NB4 (cell line): Measurements from ENCODE around the gene UPF1.

Experiments
- DNase-seq: peaks from one replicate; pipeline ENCODE4 v3.0.0; 2010; ENCODE audit warnings: low read depth
- H3K4me3 ChIP-seq: one replicate; pipeline ENCODE4 v1.5.1; 2011; ENCODE audit warnings: mild to moderate bottlenecking, low read depth, low read length, moderate library complexity
- CTCF ChIP-seq: IDR thresholded peaks from one replicate; pipeline ENCODE4 v1.5.1; 2012; ENCODE audit warnings: low read depth, low read length
- MYC ChIP-seq: IDR thresholded peaks from 2 replicates; pipeline ENCODE4 v1.6.1; 2011; ENCODE audit warnings: low read depth, low read length
- POLR2A ChIP-seq: IDR thresholded peaks from 2 replicates; pipeline ENCODE4 v1.6.1; 2011; ENCODE audit warnings: mild to moderate bottlenecking; ENCODE audit not compliant: insufficient read length; ENCODE audit errors: extremely low read depth
- TF ChIP-seq, protein P1 (sequence below): IDR thresholded peaks from 2 replicates; pipeline ENCODE4 v1.6.1; 2011; ENCODE audit warnings: low read depth, low read length

Gene UPF1

GRCh38 chr19:18854982-18855381 is 23.2 kb downstream of the UPF1 start:
- TF ChIP-seq CTCF: no peak
- TF ChIP-seq, protein P1, sequence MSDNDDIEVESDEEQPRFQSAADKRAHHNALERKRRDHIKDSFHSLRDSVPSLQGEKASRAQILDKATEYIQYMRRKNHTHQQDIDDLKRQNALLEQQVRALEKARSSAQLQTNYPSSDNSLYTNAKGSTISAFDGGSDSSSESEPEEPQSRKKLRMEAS: no peak
- no peak for TF ChIP-seq POLR2A
- TF ChIP-seq MYC: no peak
- no peak for DNase-seq
- H3K4me3 ChIP-seq: no peak overlapping the region

GRCh38 chr19:18855647-18856384 is 24.1 kb downstream of the UPF1 start:
- TF ChIP-seq, protein P1: no peak
- TF ChIP-seq CTCF (no peak), POLR2A (no peak), MYC (no peak)

GRCh38 chr19:18856385-18857126 is 24.8 kb downstream of the UPF1 start:
- TF ChIP-seq MYC (no peak), CTCF (peak; percentile 25)
- no peak overlapping the region for H3K4me3 ChIP-seq
- DNase-seq: peak; percentile 34

More at GRCh38 chr19:18855647-18856384, 24.1 kb downstream of the UPF1 start:
- H3K4me3 ChIP-seq: no peak overlapping the region
- DNase-seq: no peak

- H3K4me3 ChIP-seq: no peak overlapping the region
- no peak for DNase-seq
- TF ChIP-seq POLR2A (no peak), MYC (no peak), CTCF (no peak)
- TF ChIP-seq, protein P1: no peak
Measured at GRCh38 chr19:18857223-18857622, 25.5 kb downstream of the UPF1 start.

DNA sequence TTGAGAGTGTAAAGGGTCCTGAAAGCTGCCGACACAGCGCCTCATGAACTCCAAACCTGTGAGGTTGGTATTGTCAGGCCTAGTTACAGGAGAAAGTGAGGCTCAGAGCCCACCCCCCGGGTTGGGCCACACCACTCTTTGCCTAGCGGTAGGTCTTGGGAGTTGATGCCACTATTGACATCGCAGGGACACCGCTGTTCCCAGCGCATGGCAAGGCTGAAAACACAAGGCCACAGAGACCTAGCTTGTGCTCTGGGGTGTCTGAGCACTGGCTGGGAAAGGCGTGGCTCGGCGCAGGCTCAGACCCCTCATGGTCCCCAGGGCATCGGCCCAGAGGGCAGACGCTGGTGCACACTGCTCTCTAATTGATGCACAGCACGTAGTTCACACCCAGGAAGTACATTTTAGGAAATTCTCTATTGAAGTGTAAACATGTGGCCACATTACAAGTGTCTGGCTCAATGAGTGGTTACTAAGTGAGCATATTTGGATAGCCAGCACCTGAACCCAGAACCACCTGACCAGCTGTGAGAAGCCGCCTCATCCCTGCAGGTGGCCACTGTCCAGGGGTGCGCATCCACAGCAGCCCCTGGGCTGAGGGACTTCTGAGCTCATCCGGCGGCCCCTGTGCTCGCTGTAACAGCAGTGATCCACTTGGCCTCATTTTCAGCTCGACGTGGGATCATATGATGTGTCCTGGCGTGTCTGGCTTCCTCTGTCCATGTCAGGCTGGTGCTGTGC is 27.3 kb downstream of the UPF1 start:
- no peak overlapping the region for H3K4me3 ChIP-seq
- TF ChIP-seq POLR2A: no peak
- TF ChIP-seq, protein P1: no peak
- no peak for TF ChIP-seq MYC
- TF ChIP-seq CTCF: no peak
- DNase-seq: no peak
